HepG2 (cell line): Measurements from ENCODE around the gene KCNE4.

Source experiments
- CTCF ChIP-seq: sonication (generic); formaldehyde crosslinking; IDR thresholded peaks from 2 replicates; pipeline ENCODE4 v1.5.0; 2020; ENCODE audit warnings: mild to moderate bottlenecking, missing genetic modification reagents, moderate library complexity
- DZIP1 ChIP-seq: sonication (generic); formaldehyde crosslinking; IDR thresholded peaks from 2 replicates; pipeline ENCODE4 v1.5.0; 2020; ENCODE audit warnings: mild to moderate bottlenecking, missing genetic modification reagents
- KDM1A ChIP-seq: IDR thresholded peaks from 2 replicates; pipeline ENCODE4 v1.6.1; 2016; ENCODE audit warnings: missing compliant biosample characterization
- NKX3-1 ChIP-seq: sonication (generic); formaldehyde crosslinking; IDR thresholded peaks from 2 replicates; pipeline ENCODE4 v1.5.0; 2020; ENCODE audit warnings: missing genetic modification reagents
- POLR2A ChIP-seq, 2 experiments: IDR thresholded peaks; 2 replicates each; pipeline ENCODE4 v1.6.1; 2011; ENCODE audit warnings: low read depth in 2 of 2, low read length in 2 of 2, mild to moderate bottlenecking in 1 of 2, moderate library complexity in 1 of 2; ENCODE audit not compliant: insufficient read depth in 1 of 2
- RAD51 ChIP-seq: fragments of 450-650 bp; IDR thresholded peaks from 2 replicates; pipeline ENCODE4 v1.6.1; 2016; ENCODE audit warnings: borderline replicate concordance
- ZFP36L2 ChIP-seq: sonication (generic); formaldehyde crosslinking; IDR thresholded peaks from 2 replicates; pipeline ENCODE4 v1.4.0; 2020; ENCODE audit warnings: missing genetic modification reagents
- ZIK1 ChIP-seq: sonication (generic); formaldehyde crosslinking; IDR thresholded peaks from 2 replicates; pipeline ENCODE4 v1.5.0; 2020; ENCODE audit warnings: mild to moderate bottlenecking, low read depth, missing genetic modification reagents, borderline replicate concordance
- ZNF12 ChIP-seq: sonication (generic); formaldehyde crosslinking; IDR thresholded peaks from 2 replicates; pipeline ENCODE4 v1.5.0; 2020; ENCODE audit warnings: missing genetic modification reagents
- ZNF180 ChIP-seq: sonication (generic); formaldehyde crosslinking; IDR thresholded peaks from 2 replicates; pipeline ENCODE4 v1.4.0; 2020; ENCODE audit warnings: low read depth, missing genetic modification reagents, borderline replicate concordance
- ZNF253 ChIP-seq: sonication (generic); formaldehyde crosslinking; IDR thresholded peaks from 2 replicates; pipeline ENCODE4 v1.8.0; 2022; ENCODE audit warnings: mild to moderate bottlenecking, missing genetic modification reagents, borderline replicate concordance
- ZNF263 ChIP-seq: sonication (generic); formaldehyde crosslinking; IDR thresholded peaks from 2 replicates; pipeline ENCODE4 v1.4.0; 2020; ENCODE audit warnings: missing genetic modification reagents
- ZNF556 ChIP-seq: sonication (generic); formaldehyde crosslinking; IDR thresholded peaks from 2 replicates; pipeline ENCODE4 v1.4.0; 2020; ENCODE audit warnings: mild to moderate bottlenecking, missing genetic modification reagents, borderline replicate concordance
- ZNF639 ChIP-seq: conservative IDR thresholded peaks from 2 replicates; pipeline ENCODE4 v1.6.1; 2018; ENCODE audit warnings: missing genetic modification reagents

GRCh38 chr2:223003191-223003590 lies 48.8 kb upstream of the KCNE4 start:
- no peak for TF ChIP-seq POLR2A (IDR thresholded peaks at IDR 0.05; ENCODE audit: insufficient read depth in 1 of 2, low read depth in 2 of 2, low read length in 2 of 2)
- TF ChIP-seq DZIP1 (CRISPR knock-in tag) = no peak
- no peak for TF ChIP-seq ZFP36L2
- TF ChIP-seq ZNF180 (CRISPR knock-in tag) = no peak
- no peak for TF ChIP-seq NKX3-1
- no peak for TF ChIP-seq RAD51
- TF ChIP-seq KDM1A (CRISPR knock-in tag) = no peak
- TF ChIP-seq CTCF = no peak
- TF ChIP-seq ZNF12 (CRISPR knock-in tag) = no peak
- no peak for TF ChIP-seq ZNF253
- TF ChIP-seq ZNF263 = no peak
- no peak for TF ChIP-seq ZNF556
- no peak for TF ChIP-seq ZIK1 (CRISPR knock-in tag)
- TF ChIP-seq ZNF639 = no peak
